Activated naive CD8-positive, alpha-beta T cell treated with anti-CD3 and anti-CD28 coated beads, Interleukin-2, amount 10 ng/mL, durations not matched to agents 7 days and 5 days (primary cell): ENCODE results near the gene PARD3B. TPM values are rescaled to one million over a fixed set of nuclear protein-coding genes. Genes with fewer than 3 reads are reported as not detected.

Source experiments
- ATAC-seq: fragments of 150-1000 bp; cut with Tn5 transposase; one replicate; pipeline ENCODE4 v1.10.0; 2021; ENCODE audit warnings: low read depth, moderate library complexity
- POLR2A ChIA-PET: fragments of 350-600 bp; sonication (Branson Sonifier 250); formaldehyde crosslinking; loops from one replicate; lab custom pipeline; 2021; ENCODE audit warnings: antibody characterized with exemption; lab: Charles Lee
- DNase-seq: peaks from one replicate; pipeline ENCODE4 v3.0.0; 2021
- H3K27ac Mint-ChIP-seq: one replicate; pipeline ENCODE4 v1.8.0; 2022; ENCODE audit warnings: mild to moderate bottlenecking, mixed read lengths
- H3K27me3 Mint-ChIP-seq: one replicate; pipeline ENCODE4 v1.8.0; 2022; ENCODE audit warnings: mild to moderate bottlenecking, moderate library complexity, mixed read lengths
- H3K36me3 Mint-ChIP-seq: one replicate; pipeline ENCODE4 v1.8.0; 2021; ENCODE audit warnings: mild to moderate bottlenecking, mixed read lengths
- H3K4me1 Mint-ChIP-seq: one replicate; pipeline ENCODE4 v1.8.0; 2021; ENCODE audit warnings: mixed read lengths
- H3K4me3 Mint-ChIP-seq: one replicate; pipeline ENCODE4 v1.8.0; 2022; ENCODE audit warnings: mild to moderate bottlenecking, moderate library complexity, mixed read lengths
- H3K9me3 Mint-ChIP-seq: one replicate; pipeline ENCODE4 v1.8.0; 2021; ENCODE audit warnings: mixed read lengths
- total RNA-seq, 2 experiments: library from RNA; stranded (reverse); gene quantifications; one replicate each; pipeline ENCODE4 v1.2.3, GENCODE V29; 2021

PARD3B gene
- total RNA-seq, 2 experiments from 2014 or later: 0.55 to 1.0 TPM

DNA sequence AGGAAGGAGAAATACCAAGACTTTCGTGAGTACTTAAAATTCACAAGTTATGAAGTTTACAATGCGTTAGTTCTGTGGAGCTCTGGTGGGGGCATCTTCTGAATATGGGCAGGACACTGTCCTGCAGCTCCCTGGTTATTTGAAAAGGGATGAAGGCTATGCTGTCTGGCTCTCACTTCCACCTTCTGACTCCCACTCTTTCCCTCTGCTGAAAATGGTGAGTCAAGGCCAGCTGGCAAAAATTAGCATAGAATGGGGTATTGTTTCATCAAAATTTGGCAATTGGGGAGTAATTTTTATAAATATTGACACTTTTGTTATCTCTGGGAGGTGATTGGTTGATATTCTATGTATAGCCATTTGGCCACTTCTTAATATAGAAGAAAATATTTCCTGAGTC, 177.4 kb downstream of the PARD3B start:
- Mint-ChIP-seq H3K4me3 (no peak overlapping the region), H3K4me1 (no peaks in the 10 kb centered on the region), H3K9me3 (no peaks in the 10 kb centered on the region), H3K27me3 (peaks cover 6% of the 10 kb centered on the region), H3K36me3 (no peaks in the 10 kb centered on the region), H3K27ac (no peak overlapping the region)
- POLR2A ChIA-PET: no interaction called here
- no peak for DNase-seq
- ATAC-seq: no peak

DNA sequence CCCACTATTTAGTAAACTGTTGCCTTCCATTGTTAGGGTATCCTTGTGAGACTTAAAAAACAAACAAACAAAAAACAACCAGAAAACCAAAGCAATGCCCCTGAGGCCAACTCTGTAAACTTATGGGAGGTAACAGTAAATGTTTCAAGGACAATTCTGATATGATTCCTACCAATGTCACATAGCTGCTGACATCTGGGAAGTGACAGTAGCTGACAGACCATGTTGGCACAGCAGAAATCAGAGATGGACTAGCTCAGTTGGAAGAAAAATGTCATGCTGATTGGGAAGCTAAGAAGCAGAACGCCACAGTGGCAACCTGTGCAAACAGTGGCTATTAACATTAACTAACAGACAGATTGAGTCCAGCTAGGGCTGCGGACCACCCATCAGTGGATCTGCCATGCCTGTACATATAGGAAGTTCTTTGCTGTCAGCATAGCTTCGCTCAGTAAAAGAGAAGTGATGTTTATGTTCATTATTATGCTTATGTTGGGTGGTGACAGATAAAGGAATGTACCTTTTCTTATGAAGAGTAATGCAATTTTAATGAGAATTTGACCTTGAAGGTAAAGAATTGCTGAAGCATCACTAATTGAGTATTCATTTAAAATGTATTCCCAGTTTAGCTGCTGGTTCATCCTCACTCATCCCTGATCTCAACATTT, 180.6 kb downstream of the PARD3B start:
- Mint-ChIP-seq H3K27me3 (peaks cover 6% of the 10 kb centered on the region), H3K27ac (no peak overlapping the region), H3K9me3 (no peaks in the 10 kb centered on the region), H3K4me3 (no peak overlapping the region), H3K4me1 (no peaks in the 10 kb centered on the region), H3K36me3 (no peaks in the 10 kb centered on the region)
- ATAC-seq (no peak), DNase-seq (no peak)
- POLR2A ChIA-PET: no interaction called here

DNA sequence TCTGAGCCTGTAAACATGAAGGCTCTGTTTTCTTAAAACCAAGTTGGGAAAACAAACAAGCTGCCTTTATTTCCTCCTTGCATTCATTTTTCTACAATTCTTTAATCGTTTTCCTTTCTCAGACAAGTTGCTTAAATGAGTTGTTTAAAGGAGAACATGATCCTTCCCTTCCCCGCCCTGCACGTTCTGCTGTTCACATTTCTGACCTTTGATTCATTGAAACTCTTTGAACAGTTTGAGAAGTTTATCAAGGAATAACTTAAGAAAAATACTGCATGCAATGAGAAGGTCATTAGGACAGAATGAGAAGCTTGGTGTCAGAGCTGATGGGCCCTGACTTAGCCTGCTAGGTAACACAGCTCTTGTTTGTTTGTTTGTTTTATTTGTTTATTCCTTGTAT, 181.6 kb downstream of the PARD3B start:
- Mint-ChIP-seq H3K27me3 (peaks cover 6% of the 10 kb centered on the region), H3K36me3 (no peaks in the 10 kb centered on the region), H3K27ac (no peak overlapping the region), H3K4me1 (no peaks in the 10 kb centered on the region), H3K9me3 (no peaks in the 10 kb centered on the region), H3K4me3 (no peak overlapping the region)
- POLR2A ChIA-PET: no interaction called here
- ATAC-seq (no peak), DNase-seq (no peak)

DNA sequence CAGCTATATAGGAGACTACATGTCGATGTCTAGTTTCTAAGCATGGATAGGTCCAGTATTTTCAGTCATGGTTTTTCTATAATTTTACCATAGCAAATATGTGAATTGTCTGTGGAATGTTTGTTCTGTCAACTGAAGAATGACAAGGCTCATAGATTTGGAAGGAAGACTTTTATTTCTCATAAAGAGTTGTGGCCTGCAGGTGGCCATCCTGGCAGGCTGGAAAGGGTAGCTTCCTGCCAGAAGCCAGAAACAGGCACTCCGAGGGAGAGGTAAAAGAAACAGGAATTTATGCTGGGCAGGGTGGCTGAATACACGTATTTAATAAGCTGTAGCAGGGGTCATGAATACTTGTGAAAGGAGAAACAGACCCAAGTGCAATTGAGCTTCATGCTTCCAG, 182.1 kb downstream of the PARD3B start:
- no peak for ATAC-seq
- no peak overlapping the region for H3K27ac Mint-ChIP-seq

DNA sequence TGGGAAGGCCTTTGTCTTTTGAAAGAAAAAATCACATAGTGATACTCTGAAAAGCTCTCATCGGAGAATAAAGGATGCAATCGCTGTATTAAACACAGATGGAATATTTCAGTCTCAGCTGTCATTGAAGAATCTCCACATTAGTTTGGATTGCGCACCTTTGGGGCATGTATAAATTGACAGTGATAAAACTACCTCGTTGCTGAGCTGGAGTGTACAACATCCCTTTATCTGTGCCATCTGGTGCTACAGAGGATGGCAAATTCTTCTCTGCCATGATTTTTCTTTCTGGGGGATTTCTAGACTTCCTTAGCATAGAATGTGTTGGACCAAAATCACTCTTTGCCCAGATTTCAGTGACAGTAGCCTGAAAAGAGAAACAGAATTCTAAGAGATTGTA, 185.3 kb downstream of the PARD3B start:
- no peak overlapping the region for H3K4me3 Mint-ChIP-seq
- H3K4me1 Mint-ChIP-seq: no peaks in the 10 kb centered on the region
- ATAC-seq (no peak), DNase-seq (no peak)
- no peaks in the 10 kb centered on the region for H3K36me3 Mint-ChIP-seq
- POLR2A ChIA-PET: no interaction called here
- H3K27me3 Mint-ChIP-seq: no peaks in the 10 kb centered on the region
- H3K9me3 Mint-ChIP-seq: no peaks in the 10 kb centered on the region
- H3K27ac Mint-ChIP-seq: no peak overlapping the region

More for the DNA sequence above, 182.1 kb downstream of the PARD3B start:
- no peaks in the 10 kb centered on the region for H3K4me1 Mint-ChIP-seq
- H3K27me3 Mint-ChIP-seq: peaks cover 6% of the 10 kb centered on the region
- no peaks in the 10 kb centered on the region for H3K9me3 Mint-ChIP-seq
- no peak for DNase-seq
- H3K4me3 Mint-ChIP-seq: no peak overlapping the region
- POLR2A ChIA-PET: no interaction called here
- no peaks in the 10 kb centered on the region for H3K36me3 Mint-ChIP-seq

DNA sequence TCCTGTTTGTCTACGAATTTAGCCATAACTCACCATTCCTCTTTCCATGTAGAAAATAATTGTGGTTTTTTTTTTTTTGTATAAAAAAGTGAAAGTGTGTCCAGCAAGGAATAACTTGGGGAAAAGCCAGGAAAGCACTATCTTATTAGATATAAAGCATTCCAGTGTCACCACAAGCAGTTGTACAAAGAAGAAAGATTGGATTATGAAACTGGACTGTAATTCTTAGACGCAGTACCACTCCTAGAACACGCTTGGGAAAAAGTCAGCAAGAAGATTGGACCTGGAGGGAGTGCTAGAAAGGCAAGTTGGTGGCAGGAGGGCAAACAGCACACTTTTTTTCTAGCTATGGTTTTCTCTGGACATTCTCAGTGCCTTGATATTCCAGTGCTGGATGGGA, 186.7 kb downstream of the PARD3B start:
- Mint-ChIP-seq H3K27ac (no peak overlapping the region), H3K4me3 (no peak overlapping the region), H3K9me3 (peaks cover 1% of the 10 kb centered on the region), H3K36me3 (no peaks in the 10 kb centered on the region), H3K27me3 (no peaks in the 10 kb centered on the region), H3K4me1 (no peaks in the 10 kb centered on the region)
- POLR2A ChIA-PET: no interaction called here
- ATAC-seq: no peak
- DNase-seq: no peak

DNA sequence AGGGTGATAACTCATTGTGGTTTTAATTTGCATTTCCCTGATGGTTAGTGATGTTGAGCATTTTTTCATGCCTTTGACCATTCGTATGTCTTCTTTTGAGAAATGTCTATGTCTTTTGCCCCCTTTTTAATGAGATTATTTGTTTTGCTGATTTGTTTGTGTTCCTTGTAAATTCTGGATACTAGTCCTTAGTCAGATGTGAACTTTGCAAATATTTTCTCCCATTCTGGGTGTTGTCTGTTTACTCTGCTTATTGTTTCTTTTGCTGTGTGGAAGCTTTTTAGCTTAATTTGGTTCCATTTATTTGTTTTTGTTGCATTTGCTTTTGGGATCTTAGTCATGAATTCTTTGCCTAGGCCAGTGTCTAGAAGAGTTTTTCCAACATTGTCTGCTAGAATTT, 192.0 kb downstream of the PARD3B start:
- POLR2A ChIA-PET: no interaction called here
- H3K27me3 Mint-ChIP-seq: no peaks in the 10 kb centered on the region

DNA sequence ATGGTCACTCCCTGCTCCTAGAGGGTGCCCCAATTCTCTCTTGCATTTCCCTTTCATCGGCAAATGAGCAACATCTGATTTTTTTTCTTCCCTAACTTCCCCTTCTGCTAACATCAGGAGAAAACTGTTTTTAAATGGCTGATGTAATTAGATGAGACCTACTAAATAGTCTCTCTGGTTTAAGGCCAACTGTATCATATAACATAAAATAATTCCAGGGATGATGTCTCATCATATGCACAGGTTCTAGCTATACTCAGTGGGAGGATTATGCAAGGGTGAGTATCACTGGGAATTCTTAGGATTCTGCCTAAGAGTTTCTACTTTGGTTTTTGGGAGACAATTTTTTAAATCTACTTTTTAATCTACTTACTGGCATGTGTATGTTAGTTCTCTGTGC, 193.4 kb downstream of the PARD3B start:
- peaks cover 1% of the 10 kb centered on the region for H3K36me3 Mint-ChIP-seq
- ATAC-seq (no peak), DNase-seq (no peak)
- H3K27me3 Mint-ChIP-seq: no peaks in the 10 kb centered on the region
- no peaks in the 10 kb centered on the region for H3K4me1 Mint-ChIP-seq
- peaks cover 1% of the 10 kb centered on the region for H3K9me3 Mint-ChIP-seq
- H3K4me3 Mint-ChIP-seq: no peak overlapping the region
- POLR2A ChIA-PET: no interaction called here
- H3K27ac Mint-ChIP-seq: no peak overlapping the region

More for the DNA sequence above, 192.0 kb downstream of the PARD3B start:
- Mint-ChIP-seq H3K9me3 (peaks cover 1% of the 10 kb centered on the region), H3K27ac (no peak overlapping the region), H3K36me3 (peaks cover 1% of the 10 kb centered on the region), H3K4me1 (no peaks in the 10 kb centered on the region), H3K4me3 (no peak overlapping the region)
- DNase-seq (no peak), ATAC-seq (no peak)

DNA sequence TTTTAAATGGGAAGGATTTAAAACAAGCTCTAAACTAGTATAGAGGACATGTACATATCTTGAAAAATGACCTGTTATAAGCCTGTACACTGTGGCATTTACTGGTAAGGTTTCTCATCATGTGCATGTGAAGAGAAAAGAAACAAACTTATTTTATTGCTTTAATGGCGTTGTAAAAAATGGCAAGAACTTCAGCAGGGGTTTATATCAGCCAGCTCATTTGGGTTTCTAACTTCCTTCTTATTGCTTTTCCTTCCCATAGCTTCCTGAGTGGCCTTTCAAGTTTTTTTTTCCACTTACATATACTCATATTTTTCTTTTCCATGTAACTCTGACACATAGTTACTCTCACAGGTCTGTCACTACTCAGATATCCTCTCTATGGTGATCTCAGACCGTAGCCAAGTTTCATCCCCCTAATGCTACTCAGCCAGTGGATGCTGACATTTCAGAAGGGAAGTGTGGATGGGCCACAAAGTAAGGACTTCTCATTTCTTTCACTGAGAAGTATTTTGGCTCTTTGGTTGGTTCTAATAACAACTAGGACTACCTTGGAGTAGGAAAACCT, 198.2 kb downstream of the PARD3B start:
- no peaks in the 10 kb centered on the region for H3K4me1 Mint-ChIP-seq
- H3K27ac Mint-ChIP-seq: no peak overlapping the region
- peaks cover 3% of the 10 kb centered on the region for H3K9me3 Mint-ChIP-seq
- no peaks in the 10 kb centered on the region for H3K27me3 Mint-ChIP-seq
- no peak overlapping the region for H3K4me3 Mint-ChIP-seq
- H3K36me3 Mint-ChIP-seq: peaks cover 1% of the 10 kb centered on the region
- POLR2A ChIA-PET: no interaction called here
- DNase-seq (no peak), ATAC-seq (no peak)

DNA sequence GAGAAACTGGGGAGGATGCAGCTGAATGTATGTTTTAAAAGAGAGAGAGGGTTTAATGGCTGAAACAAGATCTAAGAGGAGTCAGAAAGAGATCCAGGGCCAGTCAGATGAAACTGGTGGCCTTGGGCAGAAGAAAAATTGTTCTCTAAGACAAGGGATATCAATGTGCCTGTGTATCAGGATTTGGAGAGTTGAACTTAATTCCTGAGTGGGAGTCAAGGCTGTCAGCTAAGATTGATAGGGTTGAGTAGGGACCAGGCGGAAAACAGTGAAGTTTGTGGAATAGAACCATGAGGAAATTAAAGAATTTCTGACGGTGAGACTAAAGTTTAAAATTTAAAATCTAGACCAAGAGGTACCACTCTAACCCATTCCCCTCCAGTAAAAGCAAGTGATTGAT, 199.2 kb downstream of the PARD3B start:
- POLR2A ChIA-PET: no interaction called here

DNA sequence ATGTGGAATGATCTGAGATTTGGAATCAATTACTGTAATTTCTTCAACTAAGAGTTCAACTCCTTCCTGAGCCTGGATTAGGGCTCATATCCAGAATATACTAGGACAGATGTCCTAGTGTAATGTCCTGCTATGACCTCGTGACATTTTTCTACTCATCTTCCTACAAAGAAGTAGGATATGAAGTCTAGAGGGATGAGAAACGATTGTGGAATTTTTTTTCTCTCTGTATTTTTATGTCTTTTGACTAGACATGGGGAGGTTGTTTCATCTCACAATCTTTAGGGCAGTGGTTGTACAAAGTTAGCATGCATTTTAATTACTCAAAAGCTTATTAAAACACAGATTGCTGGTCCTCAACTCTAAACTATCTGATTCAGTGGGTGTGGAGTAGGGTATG, 203.0 kb downstream of the PARD3B start:
- DNase-seq: no peak
- no peak overlapping the region for H3K4me3 Mint-ChIP-seq
- H3K27ac Mint-ChIP-seq: no peak overlapping the region
- H3K4me1 Mint-ChIP-seq: no peaks in the 10 kb centered on the region
- no peaks in the 10 kb centered on the region for H3K27me3 Mint-ChIP-seq
- H3K9me3 Mint-ChIP-seq: peaks cover 3% of the 10 kb centered on the region
- ATAC-seq: no peak
- H3K36me3 Mint-ChIP-seq: no peaks in the 10 kb centered on the region
- POLR2A ChIA-PET: no interaction called here

More for the DNA sequence above, 199.2 kb downstream of the PARD3B start:
- H3K9me3 Mint-ChIP-seq: peaks cover 3% of the 10 kb centered on the region
- H3K4me3 Mint-ChIP-seq: no peak overlapping the region
- ATAC-seq (no peak), DNase-seq (no peak)
- no peak overlapping the region for H3K27ac Mint-ChIP-seq
- no peaks in the 10 kb centered on the region for H3K36me3 Mint-ChIP-seq
- H3K27me3 Mint-ChIP-seq: no peaks in the 10 kb centered on the region
- no peaks in the 10 kb centered on the region for H3K4me1 Mint-ChIP-seq

DNA sequence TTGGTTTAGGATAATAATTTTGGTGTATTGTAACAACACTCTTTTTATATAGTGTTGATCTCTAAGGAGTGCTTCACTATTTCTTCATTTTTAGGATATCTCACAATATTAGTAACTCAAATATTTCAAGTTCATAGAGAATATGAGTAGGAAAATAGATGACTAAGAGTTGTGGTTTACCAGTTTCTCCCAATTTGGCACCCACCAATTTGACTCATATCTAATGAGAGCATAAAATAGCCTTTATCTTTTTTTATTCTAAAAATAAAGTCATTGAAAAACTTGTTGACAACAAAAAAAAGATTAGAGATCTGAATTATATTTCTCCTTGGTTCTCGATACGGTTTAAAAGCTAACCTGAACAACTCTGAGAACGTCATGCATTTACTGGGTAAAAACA, 204.0 kb downstream of the PARD3B start:
- DNase-seq (no peak), ATAC-seq (no peak)
- no peaks in the 10 kb centered on the region for H3K4me1 Mint-ChIP-seq
- no peak overlapping the region for H3K4me3 Mint-ChIP-seq
- peaks cover 3% of the 10 kb centered on the region for H3K9me3 Mint-ChIP-seq
- H3K27me3 Mint-ChIP-seq: no peaks in the 10 kb centered on the region
- no peak overlapping the region for H3K27ac Mint-ChIP-seq
- H3K36me3 Mint-ChIP-seq: no peaks in the 10 kb centered on the region
- POLR2A ChIA-PET: no interaction called here

DNA sequence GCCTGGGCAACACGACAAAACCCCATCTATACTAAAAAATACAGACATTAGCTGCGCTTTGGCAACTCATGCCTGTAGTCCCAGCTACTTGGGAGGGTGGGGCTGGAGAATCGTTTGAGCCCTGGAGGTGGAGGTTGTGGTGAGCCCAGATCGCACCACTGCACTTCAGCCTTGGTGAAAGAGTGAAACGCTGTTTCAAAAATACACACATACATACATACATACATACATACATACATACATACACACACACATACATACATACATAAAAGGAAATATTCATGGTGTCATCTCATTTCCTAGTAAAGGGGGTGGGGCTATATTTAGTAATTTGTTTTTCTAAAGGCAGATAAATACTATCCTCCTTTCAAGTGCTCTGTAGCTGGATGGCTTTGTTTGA, 205.1 kb downstream of the PARD3B start:
- Mint-ChIP-seq H3K27me3 (no peaks in the 10 kb centered on the region), H3K27ac (no peak overlapping the region), H3K4me3 (no peak overlapping the region), H3K9me3 (peaks cover 3% of the 10 kb centered on the region), H3K36me3 (no peaks in the 10 kb centered on the region), H3K4me1 (no peaks in the 10 kb centered on the region)
- DNase-seq: no peak
- no peak for ATAC-seq
- POLR2A ChIA-PET: no interaction called here

DNA sequence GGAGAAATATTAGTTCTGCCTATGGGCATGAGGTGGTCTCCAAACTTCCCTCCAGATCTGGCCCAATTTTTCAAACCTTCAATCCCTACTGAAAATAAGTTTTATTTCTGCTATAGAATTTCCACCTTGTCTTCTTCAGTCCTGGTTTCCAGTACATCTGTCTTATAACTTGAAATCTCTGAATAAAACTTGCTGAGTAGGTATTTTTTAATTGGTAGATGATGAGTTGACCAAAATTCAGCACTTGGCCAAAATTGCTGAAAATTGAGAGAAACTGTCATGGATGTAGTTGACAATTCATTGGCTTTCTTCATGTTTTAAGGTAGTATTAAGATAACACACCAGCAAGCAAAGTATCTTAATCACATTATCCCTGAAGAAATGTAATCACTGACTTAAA, 206.2 kb downstream of the PARD3B start:
- Mint-ChIP-seq H3K9me3 (peaks cover 3% of the 10 kb centered on the region), H3K27me3 (no peaks in the 10 kb centered on the region), H3K27ac (no peak overlapping the region), H3K36me3 (no peaks in the 10 kb centered on the region), H3K4me3 (no peak overlapping the region), H3K4me1 (no peaks in the 10 kb centered on the region)
- no peak for DNase-seq
- no peak for ATAC-seq
- POLR2A ChIA-PET: no interaction called here
